NCI-H345 (cell line): ENCODE results near the gene KCTD19.

Source experiments
- DNase-seq: peaks from one replicate; lab custom pipeline; 2025; lab: John Stamatoyannopoulos, UW

The KCTD19 gene

GRCh38 chr16:67258161-67258835 lies 68.2 kb downstream of the KCTD19 start:
- DNase-seq = no peak

- DNase-seq = no peak
Observed at GRCh38 chr16:67257486-67258160, 68.9 kb downstream of the KCTD19 start.

GRCh38 chr16:67256701-67257230 lies 69.8 kb downstream of the KCTD19 start:
- no peak for DNase-seq

- no peak for DNase-seq
Observed at GRCh38 chr16:67255553-67256221, 70.9 kb downstream of the KCTD19 start.

GRCh38 chr16:67254801-67255552 lies 71.6 kb downstream of the KCTD19 start:
- no peak for DNase-seq

- DNase-seq = no peak
Observed at GRCh38 chr16:67252609-67253497, 73.7 kb downstream of the KCTD19 start.

- no peak for DNase-seq
Observed at GRCh38 chr16:67250045-67250327, 76.6 kb downstream of the KCTD19 start.

GRCh38 chr16:67249178-67250044 lies 77.1 kb downstream of the KCTD19 start:
- no peak for DNase-seq

GRCh38 chr16:67248401-67249177 lies 78.0 kb downstream of the KCTD19 start, which contains the start of gene SLC9A5:
Gene SLC9A5, plus strand, starts transcription at chr16:67248979. Its CDS starts 36 bp downstream, at chr16:67249015.
- peak; percentile 5 for DNase-seq

- DNase-seq = no peak
Observed at GRCh38 chr16:67248073-67248400, 78.5 kb downstream of the KCTD19 start.

GRCh38 chr16:67247192-67248072 lies 79.1 kb downstream of the KCTD19 start, which contains the start of gene FHOD1:
Gene FHOD1, minus strand, starts transcription at chr16:67247481. Its CDS starts 71 bp downstream, at chr16:67247410.
- DNase-seq = peak; percentile 77

- peak; percentile 59 for DNase-seq
Observed at GRCh38 chr16:67246756-67247191, 79.8 kb downstream of the KCTD19 start.

GRCh38 chr16:67246081-67246755 lies 80.3 kb downstream of the KCTD19 start:
- no peak for DNase-seq

GRCh38 chr16:67245674-67246080 lies 80.9 kb downstream of the KCTD19 start:
- DNase-seq = no peak

GRCh38 chr16:67245186-67245585 lies 81.4 kb downstream of the KCTD19 start:
- DNase-seq = no peak

GRCh38 chr16:67244387-67245185 lies 82.0 kb downstream of the KCTD19 start:
- DNase-seq = no peak

GRCh38 chr16:67243481-67243880 lies 83.1 kb downstream of the KCTD19 start:
- no peak for DNase-seq
